ENCODE results near the gene LYVE1. TPM values are rescaled to one million over a fixed set of nuclear protein-coding genes. Genes with fewer than 3 reads are reported as not detected.

LYVE1 gene
- polyA plus RNA-seq, 2 of the 4 experiments (the other 2 are of a cell fraction) = 0.04 TPM; not detected in 1

GRCh38 chr11:10540915-10541560 lies 27.4 kb downstream of the LYVE1 start, which contains the start of gene RNF141 (continued):
- peak; percentile 42; the same call in 1 of the 2 replicates for TF ChIP-seq E2F6 (IDR thresholded peaks at IDR 0.05; ENCODE audit: borderline replicate concordance, low read depth)
- TF ChIP-seq KDM5A (IDR thresholded peaks at IDR 0.05) = peak; percentile 79
- no peak for TF ChIP-seq FOXS1 (CRISPR knock-in tag; IDR thresholded peaks at IDR 0.05)
- TF ChIP-seq NPAS2 (CRISPR knock-in tag; IDR thresholded peaks at IDR 0.05; ENCODE audit: borderline replicate concordance) = no peak
- TF ChIP-seq ZC3H11A (IDR thresholded peaks at IDR 0.05) = no peak

GRCh38 chr11:10540546-10540914 lies 27.9 kb downstream of the LYVE1 start:
- DNase-seq (ENCODE audit: low read depth in 1 of 2, low spot score in 1 of 2) = no peak
- TF ChIP-seq SMC3 (IDR thresholded peaks at IDR 0.05) (no peak), MYC (IDR thresholded peaks at IDR 0.05; ENCODE audit: borderline replicate concordance, low read length) (no peak), NR3C1 (IDR thresholded peaks at IDR 0.05) (no peak), JUNB (IDR thresholded peaks at IDR 0.05) (no peak)
- under 1% methylated on average over 23 of the region's 25 CpGs for WGBS (ENCODE audit: missing lambda C conversion rate)
- Histone ChIP-seq H3K4me3 (peak overlapping the region; percentile 75), H3K9me3 (no peaks in the 10 kb centered on the region), H3K4me1 (peaks cover 15% of the 10 kb centered on the region), H3K27ac (peak overlapping the region; percentile 85 to 87), H3K4me2 (peak overlapping the region; percentile 83)
- POLR2A ChIA-PET = interaction anchor here (0.7 to 1.8 kb wide), 15 partner anchors 9 to 269 kb away, joined by 3 to 12 read pairs (median 3); partner anchors contain the start of genes AMPD3 and CTR9
- peak; percentile 68 to 74 for ATAC-seq
- CTCF ChIA-PET = interaction anchor here (0.5 to 3.3 kb wide), 55 partner anchors 8 to 927 kb away, joined by 3 to 22 read pairs (median 5); no protein-coding TSS in a partner anchor
- FAIRE-seq = no peak

- ChIA-PET POLR2A (no interaction called here), CTCF (interaction anchor here (0.9 to 3.3 kb wide), 6 partner anchors 21 to 197 kb away, joined by 5 to 22 read pairs (median 7); no protein-coding TSS in a partner anchor)
- Histone ChIP-seq H3K4me1 (peaks cover 15% of the 10 kb centered on the region), H3K4me2 (peak overlapping the region; percentile 83), H3K27ac (no peak overlapping the region), H3K4me3 (no peak overlapping the region), H3K9me3 (no peaks in the 10 kb centered on the region)
- FAIRE-seq (no peak), ATAC-seq (no peak), DNase-seq (ENCODE audit: low read depth in 1 of 2, low spot score in 1 of 2) (peak; percentile 12 to 30)
- no peak for TF ChIP-seq ELK1 (IDR thresholded peaks at IDR 0.05; ENCODE audit: low read depth, low read length)
- TF ChIP-seq GATA3 (IDR thresholded peaks at IDR 0.05; ENCODE audit: borderline replicate concordance) = peak; percentile 72; the same call in 1 of the 2 replicates
- TF ChIP-seq SMC3 (IDR thresholded peaks at IDR 0.05) = no peak
- TF ChIP-seq FOSL2 (IDR thresholded peaks at IDR 0.05) = no peak
- peak; percentile 56 for TF ChIP-seq FOSL2 (CRISPR knock-in tag; IDR thresholded peaks at IDR 0.05)
These were observed 29.1 kb downstream of the LYVE1 start for GRCh38 chr11:10539339-10539738.

- FAIRE-seq (no peak), ATAC-seq (no peak), DNase-seq (ENCODE audit: low read depth in 1 of 2, low spot score in 1 of 2) (no peak)
- H3K4me3 ChIP-seq = no peak overlapping the region
- TF ChIP-seq HDAC2 (IDR thresholded peaks at IDR 0.05) = no peak
- TF ChIP-seq TFCP2L1 (CRISPR knock-in tag; IDR thresholded peaks at IDR 0.05) = no peak
- no peak for TF ChIP-seq ZC3H11A (IDR thresholded peaks at IDR 0.05)
- TF ChIP-seq ZSCAN20 (CRISPR knock-in tag; IDR thresholded peaks at IDR 0.05) = no peak
- CTCF ChIA-PET = no interaction called here
- peaks cover 15% of the 10 kb centered on the region for H3K4me1 ChIP-seq
- 0% methylated on average over 1 of the region's 1 CpG for WGBS (ENCODE audit: missing lambda C conversion rate)
- POLR2A ChIA-PET = no interaction called here
- peak overlapping the region; percentile 83 for H3K4me2 ChIP-seq
- no peaks in the 10 kb centered on the region for H3K9me3 ChIP-seq
- H3K27ac ChIP-seq = no peak overlapping the region
These were observed 29.5 kb downstream of the LYVE1 start for GRCh38 chr11:10538924-10539323.

- TF ChIP-seq MAZ (IDR thresholded peaks at IDR 0.05; ENCODE audit: borderline replicate concordance, low read depth, low read length) (no peak), RARB (CRISPR knock-in tag; IDR thresholded peaks at IDR 0.05) (no peak), KDM1A (IDR thresholded peaks at IDR 0.05; ENCODE audit: low read depth) (no peak), E2F6 (IDR thresholded peaks at IDR 0.05; ENCODE audit: borderline replicate concordance, low read depth) (no peak), POLR2A (IDR thresholded peaks at IDR 0.05; ENCODE audit: low read length) (no peak), ESRRA (IDR thresholded peaks at IDR 0.05; ENCODE audit: borderline replicate concordance, low read length) (no peak), SREBF2 (IDR thresholded peaks at IDR 0.05) (no peak), HEYL (CRISPR knock-in tag; IDR thresholded peaks at IDR 0.05) (no peak), HOXB5 (CRISPR knock-in tag; IDR thresholded peaks at IDR 0.05) (no peak)
- ChIA-PET CTCF (interaction anchor here (1.0 kb wide), 1 partner anchor 199 kb away, joined by 3 read pairs; no protein-coding TSS in a partner anchor), POLR2A (no interaction called here)
- no peak overlapping the region for H3K27ac ChIP-seq
- DNase-seq (ENCODE audit: low read depth in 1 of 2, low spot score in 1 of 2) (no peak), ATAC-seq (no peak), FAIRE-seq (no peak)
- peaks cover 15% of the 10 kb centered on the region for H3K4me1 ChIP-seq
- H3K4me2 ChIP-seq = no peak overlapping the region
- H3K9me3 ChIP-seq = no peaks in the 10 kb centered on the region
- H3K4me3 ChIP-seq = no peak overlapping the region
These were observed 30.9 kb downstream of the LYVE1 start for GRCh38 chr11:10537600-10537999.
